ENCODE data around the gene CELF6. TPM values are rescaled to one million over a fixed set of nuclear protein-coding genes. Genes with fewer than 3 reads are reported as not detected.

Gene CELF6
- polyA plus RNA-seq, 1 donor, result 11.9 TPM

- H3K36me3 ChIP-seq (ENCODE audit: control insufficient read depth, insufficient read depth, low read length), result peaks cover 43% of the 10 kb centered on the region
- H3K27me3 ChIP-seq (ENCODE audit: control insufficient read depth, insufficient read depth, low read length), result no peaks in the 10 kb centered on the region
- no peaks in the 10 kb centered on the region for H3K4me1 ChIP-seq (ENCODE audit: control insufficient read depth, insufficient read depth, low read length)
- H3K9me3 ChIP-seq (ENCODE audit: control insufficient read depth, low read depth, low read length), result no peaks in the 10 kb centered on the region
- H3K4me3 ChIP-seq (ENCODE audit: low read length), result no peak overlapping the region
- peak in 1 of 2 donors; percentile 65 for DNase-seq
- H3K27ac ChIP-seq (ENCODE audit: low read length), result peak overlapping the region; percentile 18
Observed at GRCh38 chr15:72239652-72240051, 80.3 kb downstream of the CELF6 start.

- no CpG with 5 or more reads among the region's 3 CpGs for WGBS (ENCODE audit: insufficient coverage, low lambda C conversion rate)
- H3K4me1 ChIP-seq (ENCODE audit: control insufficient read depth, insufficient read depth, low read length), result no peaks in the 10 kb centered on the region
- H3K4me3 ChIP-seq (ENCODE audit: low read length), result no peak overlapping the region
- no peaks in the 10 kb centered on the region for H3K9me3 ChIP-seq (ENCODE audit: control insufficient read depth, low read depth, low read length)
- peaks cover 34% of the 10 kb centered on the region for H3K36me3 ChIP-seq (ENCODE audit: control insufficient read depth, insufficient read depth, low read length)
- DNase-seq, result no peak
- H3K27ac ChIP-seq (ENCODE audit: low read length), result no peak overlapping the region
- no peaks in the 10 kb centered on the region for H3K27me3 ChIP-seq (ENCODE audit: control insufficient read depth, insufficient read depth, low read length)
Observed at GRCh38 chr15:72238586-72238985, 81.4 kb downstream of the CELF6 start.

- peaks cover 29% of the 10 kb centered on the region for H3K36me3 ChIP-seq (ENCODE audit: control insufficient read depth, insufficient read depth, low read length)
- no peak for DNase-seq
- no peaks in the 10 kb centered on the region for H3K27me3 ChIP-seq (ENCODE audit: control insufficient read depth, insufficient read depth, low read length)
- no peak overlapping the region for H3K27ac ChIP-seq (ENCODE audit: low read length)
- no peaks in the 10 kb centered on the region for H3K9me3 ChIP-seq (ENCODE audit: control insufficient read depth, low read depth, low read length)
- H3K4me1 ChIP-seq (ENCODE audit: control insufficient read depth, insufficient read depth, low read length), result no peaks in the 10 kb centered on the region
- H3K4me3 ChIP-seq (ENCODE audit: low read length), result no peak overlapping the region
- no CpG with 5 or more reads among the region's 1 CpG for WGBS (ENCODE audit: insufficient coverage, low lambda C conversion rate)
Observed at GRCh38 chr15:72237853-72238224, 82.1 kb downstream of the CELF6 start.

- peaks cover 4% of the 10 kb centered on the region for H3K4me1 ChIP-seq (ENCODE audit: control insufficient read depth, insufficient read depth, low read length)
- H3K27me3 ChIP-seq (ENCODE audit: control insufficient read depth, insufficient read depth, low read length), result no peaks in the 10 kb centered on the region
- H3K4me3 ChIP-seq (ENCODE audit: low read length), result no peak overlapping the region
- H3K27ac ChIP-seq (ENCODE audit: low read length), result no peak overlapping the region
- DNase-seq, result no peak
- WGBS (ENCODE audit: insufficient coverage, low lambda C conversion rate), result no CpG with 5 or more reads among the region's 3 CpGs
- H3K9me3 ChIP-seq (ENCODE audit: control insufficient read depth, low read depth, low read length), result no peaks in the 10 kb centered on the region
- peaks cover 23% of the 10 kb centered on the region for H3K36me3 ChIP-seq (ENCODE audit: control insufficient read depth, insufficient read depth, low read length)
Observed at GRCh38 chr15:72237029-72237852, 82.7 kb downstream of the CELF6 start.

- Histone ChIP-seq H3K27me3 (ENCODE audit: control insufficient read depth, insufficient read depth, low read length) (no peaks in the 10 kb centered on the region), H3K27ac (ENCODE audit: low read length) (no peak overlapping the region), H3K4me3 (ENCODE audit: low read length) (no peak overlapping the region), H3K4me1 (ENCODE audit: control insufficient read depth, insufficient read depth, low read length) (peaks cover 8% of the 10 kb centered on the region), H3K36me3 (ENCODE audit: control insufficient read depth, insufficient read depth, low read length) (peaks cover 16% of the 10 kb centered on the region), H3K9me3 (ENCODE audit: control insufficient read depth, low read depth, low read length) (no peaks in the 10 kb centered on the region)
- no CpG with 5 or more reads among the region's 2 CpGs for WGBS (ENCODE audit: insufficient coverage, low lambda C conversion rate)
- DNase-seq, result no peak
Observed at GRCh38 chr15:72236381-72237003, 83.5 kb downstream of the CELF6 start.

- no peaks in the 10 kb centered on the region for H3K9me3 ChIP-seq (ENCODE audit: control insufficient read depth, low read depth, low read length)
- peaks cover 4% of the 10 kb centered on the region for H3K36me3 ChIP-seq (ENCODE audit: control insufficient read depth, insufficient read depth, low read length)
- WGBS (ENCODE audit: insufficient coverage, low lambda C conversion rate), result no CpG with 5 or more reads among the region's 4 CpGs
- H3K27ac ChIP-seq (ENCODE audit: low read length), result no peak overlapping the region
- no peak overlapping the region for H3K4me3 ChIP-seq (ENCODE audit: low read length)
- peaks cover 8% of the 10 kb centered on the region for H3K4me1 ChIP-seq (ENCODE audit: control insufficient read depth, insufficient read depth, low read length)
- no peaks in the 10 kb centered on the region for H3K27me3 ChIP-seq (ENCODE audit: control insufficient read depth, insufficient read depth, low read length)
- DNase-seq, result no peak
Observed at GRCh38 chr15:72235298-72235697, 84.7 kb downstream of the CELF6 start.

Other genes starting within 250 kb of the CELF6 start
- gene MYO9A, start 202.0 kb downstream of the CELF6 start, polyA plus RNA-seq, result 12.0 TPM
- 3.4 TPM for gene SENP8, start 201.8 kb downstream of the CELF6 start, polyA plus RNA-seq
- gene GRAMD2A, start 122.4 kb downstream of the CELF6 start, polyA plus RNA-seq, result 11.5 TPM
- gene PKM, start 89.0 kb downstream of the CELF6 start, polyA plus RNA-seq, result 322 TPM
- 74.3 TPM for gene PARP6, start 47.6 kb downstream of the CELF6 start, polyA plus RNA-seq
- 162 TPM for gene HEXA, start 55.9 kb upstream of the CELF6 start, polyA plus RNA-seq
- not detected for gene TMEM202, start 78.1 kb upstream of the CELF6 start, polyA plus RNA-seq
- 81.2 TPM for gene ARIH1, start 154.2 kb upstream of the CELF6 start, polyA plus RNA-seq